Gastroesophageal sphincter (tissue), 4 donors: ENCODE data around the gene PEAK1. TPM values are rescaled to one million over a fixed set of nuclear protein-coding genes. Genes with fewer than 3 reads are reported as not detected.

ENCODE experiments used
- ATAC-seq: fragments of 150-250 bp; one replicate; pipeline ENCODE4 v1.9.1; 2016; ENCODE audit warnings: mild to moderate bottlenecking, moderate library complexity
- H3K27ac ChIP-seq, 4 donors: fragments of 200-600 bp; sonication (generic) in 3 of 4; 1 replicate in 3 of 4; 2 replicates in 1 of 4; pipeline ENCODE4 v1.5.1; 2016 to 2019
- H3K27me3 ChIP-seq: fragments of 200-600 bp; sonication (generic); one replicate; pipeline ENCODE4 v1.5.1; 2019
- H3K36me3 ChIP-seq, 2 donors: fragments of 200-600 bp; sonication (generic); one replicate each; pipeline ENCODE4 v1.5.1; 2019; ENCODE audit warnings: control low read depth in 1 of 2
- H3K4me1 ChIP-seq, 3 donors: fragments of 200-600 bp; sonication (generic); 1 replicate in 2 of 3; 2 replicates in 1 of 3; pipeline ENCODE4 v1.5.1; 2016 to 2019; ENCODE audit warnings: control low read depth in 2 of 3
- H3K4me3 ChIP-seq, 2 donors: fragments of 200-600 bp; sonication (generic); one replicate each; pipeline ENCODE4 v1.5.1; 2019; ENCODE audit warnings: mild to moderate bottlenecking in 1 of 2, moderate library complexity in 1 of 2
- H3K9me3 ChIP-seq, 3 donors: fragments of 200-600 bp; sonication (generic); one replicate each; pipeline ENCODE4 v1.5.1; 2017 to 2019; ENCODE audit warnings: control low read depth in 2 of 3
- CTCF ChIP-seq, 4 experiments: fragments of 200-600 bp in 2 of 4; fragments of 450-650 bp in 2 of 4; sonication (generic) in 1 of 4; IDR thresholded peaks; one replicate each; pipeline ENCODE4 v1.5.1; 2017 to 2019; ENCODE audit warnings: antibody characterized with exemption in 4 of 4, mild to moderate bottlenecking in 2 of 4, moderate library complexity in 2 of 4
- EP300 ChIP-seq: sonication (generic); formaldehyde crosslinking; IDR thresholded peaks from one replicate; pipeline ENCODE4 v1.6.1; 2017; ENCODE audit warnings: antibody characterized with exemption, mild to moderate bottlenecking
- POLR2A ChIP-seq, 2 donors: fragments of 450-650 bp; IDR thresholded peaks; one replicate each; pipeline ENCODE4 v1.6.1; 2017; ENCODE audit warnings: antibody characterized with exemption in 2 of 2, mild to moderate bottlenecking in 2 of 2, moderate library complexity in 1 of 2
- POLR2AphosphoS5 ChIP-seq: sonication (generic); formaldehyde crosslinking; IDR thresholded peaks from one replicate; pipeline ENCODE4 v1.6.1; 2017; ENCODE audit warnings: antibody characterized with exemption
- WGBS, 2 donors: methylation state at CpG; one replicate each; pipeline ENCODE4 v1.1.5; 2018; ENCODE audit warnings: low coverage in 1 of 2; 5-methylcytosine and 5-hydroxymethylcytosine counted together
- total RNA-seq, 4 donors: library from RNA; depleted of rRNA; stranded (reverse); fragments of >200 nt; gene quantifications; one replicate each; pipeline ENCODE4 v1.1.0, GENCODE V29; 2016

PEAK1 gene
- total RNA-seq, 4 donors from 2014 or later: 59.5 to 170 (median 91.6) TPM

DNA sequence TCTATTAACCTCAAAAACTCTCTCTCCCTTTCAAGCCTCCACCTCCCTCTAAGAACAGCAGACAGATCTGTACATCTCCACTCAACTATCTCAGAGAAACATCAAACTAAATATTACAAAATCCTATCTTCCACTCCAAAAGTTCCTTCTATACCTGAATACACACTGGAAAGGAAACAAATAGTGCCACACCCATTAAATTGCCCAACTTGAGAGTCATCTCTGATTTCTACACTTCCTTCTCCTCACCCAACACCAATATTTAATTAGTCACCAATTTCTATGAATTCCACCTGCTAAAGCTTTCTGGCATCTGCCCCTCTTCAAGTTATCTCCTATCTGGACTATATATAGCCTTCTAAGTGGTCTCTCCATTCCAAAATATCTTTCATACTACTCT is 65.8 kb downstream of the PEAK1 start:
- no peak for TF ChIP-seq POLR2AphosphoS5
- TF ChIP-seq POLR2A (IDR thresholded peaks at IDR 0.05): no peak
- TF ChIP-seq CTCF (IDR thresholded peaks at IDR 0.05): no peak
- no peak for TF ChIP-seq EP300
- H3K4me3 ChIP-seq: no peak overlapping the region
- H3K27me3 ChIP-seq: no peaks in the 10 kb centered on the region
- H3K9me3 ChIP-seq: no peaks in the 10 kb centered on the region
- no peaks in the 10 kb centered on the region for H3K36me3 ChIP-seq
- no peak for ATAC-seq
- H3K4me1 ChIP-seq: no peaks in the 10 kb centered on the region
- no peak overlapping the region for H3K27ac ChIP-seq

DNA sequence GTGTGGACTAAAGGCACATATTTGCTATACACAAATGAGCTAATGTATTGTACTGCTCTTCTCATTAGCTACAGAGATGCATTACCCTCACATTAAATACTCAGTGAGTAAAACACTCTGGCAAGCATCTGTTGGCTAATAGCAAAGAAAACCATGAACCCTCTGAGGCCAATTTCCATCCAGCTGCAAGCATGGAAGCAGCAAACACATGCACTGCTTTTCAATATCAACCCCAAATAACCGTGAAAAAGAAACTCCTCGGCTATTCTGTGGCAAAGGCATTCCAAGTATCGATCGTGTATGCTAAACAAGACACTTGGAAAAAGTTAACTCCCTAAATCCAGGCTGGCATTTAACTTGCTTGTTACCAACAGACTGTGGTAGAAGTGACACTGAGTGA is 67.0 kb downstream of the PEAK1 start:
- H3K27me3 ChIP-seq: no peaks in the 10 kb centered on the region
- TF ChIP-seq POLR2A (IDR thresholded peaks at IDR 0.05): no peak
- no peak for TF ChIP-seq CTCF (IDR thresholded peaks at IDR 0.05)
- no peak for TF ChIP-seq EP300
- TF ChIP-seq POLR2AphosphoS5: no peak
- no peaks in the 10 kb centered on the region for H3K4me1 ChIP-seq
- 23% methylated on average over 4 of the region's 4 CpGs; no CpG with 5 or more reads in 1 of the 2 donors for WGBS, 2 donors
- H3K27ac ChIP-seq: no peak overlapping the region
- no peak overlapping the region for H3K4me3 ChIP-seq
- no peak for ATAC-seq
- no peaks in the 10 kb centered on the region for H3K36me3 ChIP-seq
- H3K9me3 ChIP-seq: no peaks in the 10 kb centered on the region

DNA sequence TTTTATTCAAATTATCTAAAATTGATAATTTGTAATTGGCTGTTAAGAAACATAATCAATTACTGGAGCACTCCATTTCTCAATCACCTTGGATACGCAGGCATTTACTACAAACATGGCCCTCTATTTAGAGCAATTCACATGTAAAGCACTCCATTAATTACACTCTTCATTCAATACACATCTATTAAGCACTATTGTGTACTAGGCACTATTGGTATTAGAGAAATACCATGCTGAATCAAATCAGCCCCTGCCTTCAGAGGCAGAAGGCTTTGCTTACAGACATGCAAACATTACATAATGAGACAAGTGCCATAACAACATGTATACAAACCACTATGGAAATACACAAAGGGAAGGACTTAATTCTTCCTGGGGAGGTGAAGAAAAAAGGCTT is 69.1 kb downstream of the PEAK1 start:
- Histone ChIP-seq H3K4me3 (no peak overlapping the region), H3K4me1 (no peaks in the 10 kb centered on the region), H3K9me3 (no peaks in the 10 kb centered on the region), H3K36me3 (no peaks in the 10 kb centered on the region), H3K27me3 (no peaks in the 10 kb centered on the region), H3K27ac (no peak overlapping the region)
- ATAC-seq: no peak
- whole genome bisulfite sequencing, 2 donors: 95 to 100% methylated on average over 1 of the region's 1 CpG
- no peak for TF ChIP-seq POLR2AphosphoS5

DNA sequence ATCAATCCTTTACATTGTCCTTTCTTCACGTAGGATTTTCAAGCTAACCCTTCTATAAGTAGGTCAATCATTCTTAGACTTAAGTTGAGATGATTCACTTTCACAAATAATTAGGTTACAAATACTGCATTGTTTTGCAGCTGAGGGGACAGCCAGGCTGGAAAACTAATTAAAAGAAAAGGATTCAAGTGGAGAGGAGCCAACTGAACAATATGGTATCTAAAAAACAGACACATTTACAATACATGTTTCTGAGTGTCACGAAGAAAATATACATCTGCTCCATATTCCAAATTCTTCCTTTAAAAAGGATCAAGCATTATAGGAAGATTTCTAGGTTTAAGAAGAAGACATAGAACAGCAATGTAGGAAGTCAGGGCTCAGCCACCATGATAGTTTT is 70.2 kb downstream of the PEAK1 start:
- no peaks in the 10 kb centered on the region for H3K4me1 ChIP-seq
- H3K27ac ChIP-seq: no peak overlapping the region
- no peaks in the 10 kb centered on the region for H3K36me3 ChIP-seq
- H3K9me3 ChIP-seq: no peaks in the 10 kb centered on the region
- WGBS, 2 donors: 43 to 64% methylated on average over 2 of the region's 2 CpGs
- no peak for TF ChIP-seq EP300
- no peaks in the 10 kb centered on the region for H3K27me3 ChIP-seq
- H3K4me3 ChIP-seq: no peak overlapping the region
- no peak for ATAC-seq

GRCh38 chr15:77348511-77348910 is 71.4 kb downstream of the PEAK1 start:
- Histone ChIP-seq H3K9me3 (no peaks in the 10 kb centered on the region), H3K27me3 (no peaks in the 10 kb centered on the region), H3K27ac (no peak overlapping the region), H3K36me3 (no peaks in the 10 kb centered on the region), H3K4me1 (no peaks in the 10 kb centered on the region), H3K4me3 (no peak overlapping the region)
- 100% methylated on average over 3 of the region's 4 CpGs; no CpG with 5 or more reads in 1 of the 2 donors for WGBS, 2 donors
- no peak for ATAC-seq
- TF ChIP-seq POLR2A (IDR thresholded peaks at IDR 0.05) (no peak), CTCF (IDR thresholded peaks at IDR 0.05) (no peak), EP300 (no peak), POLR2AphosphoS5 (no peak)

DNA sequence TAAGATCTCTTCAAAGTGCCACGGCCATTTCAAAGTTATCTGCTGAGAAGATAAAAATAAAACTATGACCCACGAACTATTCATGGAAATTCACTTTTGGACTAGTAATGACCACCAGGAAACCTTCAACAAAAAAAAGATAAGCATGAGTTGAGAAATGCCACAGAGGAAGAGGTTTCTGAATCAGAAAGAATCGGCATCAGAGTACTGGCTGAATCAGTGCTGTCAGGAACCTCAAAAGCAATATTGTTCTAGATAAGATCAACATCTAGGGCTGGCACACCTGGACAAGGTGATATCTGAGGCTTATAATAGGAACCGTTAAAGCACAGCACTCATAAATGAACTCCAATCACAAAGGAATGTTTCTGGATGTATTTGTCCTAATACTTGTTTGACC is 72.7 kb downstream of the PEAK1 start:
- H3K27ac ChIP-seq: no peak overlapping the region
- ATAC-seq: no peak
- TF ChIP-seq POLR2A (IDR thresholded peaks at IDR 0.05): no peak
- no peak for TF ChIP-seq EP300
- no peak for TF ChIP-seq POLR2AphosphoS5
- no peak for TF ChIP-seq CTCF (IDR thresholded peaks at IDR 0.05)
- no peak overlapping the region for H3K4me3 ChIP-seq
- no peaks in the 10 kb centered on the region for H3K36me3 ChIP-seq
- H3K9me3 ChIP-seq: no peaks in the 10 kb centered on the region
- WGBS, 2 donors: 54 to 70% methylated on average over 4 of the region's 4 CpGs
- no peaks in the 10 kb centered on the region for H3K4me1 ChIP-seq
- H3K27me3 ChIP-seq: no peaks in the 10 kb centered on the region
